HG03139 (cell line): ENCODE data around the gene SOCS4.
"Not testable (repeated sequence)": the region's sequence is repeated elsewhere in the genome, so short reads cannot be mapped to it uniquely, and the experiment has no call there.

Source experiments
- ATAC-seq: cut with Tn5 transposase; IDR thresholded peaks from one replicate; pipeline ENCODE4 v1.9.1; 2021; ENCODE audit not compliant: unreplicated experiment

SOCS4 gene

GRCh38 chr14:55051423-55052268 is 24.6 kb downstream of the SOCS4 start, which contains the start of gene MAPK1IP1L:
TSS of gene MAPK1IP1L (plus strand) at chr14:55051647. CDS start at chr14:55061684, 10,037 bp downstream.
- ATAC-seq, result peak; percentile 83

- peak; percentile 7 for ATAC-seq
Observed at GRCh38 chr14:55052269-55052930, 25.4 kb downstream of the SOCS4 start.

GRCh38 chr14:55053018-55053417 is 26.0 kb downstream of the SOCS4 start:
- ATAC-seq, result no peak

GRCh38 chr14:55053500-55053899 is 26.5 kb downstream of the SOCS4 start:
- ATAC-seq, result no peak

- ATAC-seq, result no peak
Observed at GRCh38 chr14:55054098-55054497, 27.1 kb downstream of the SOCS4 start.

GRCh38 chr14:55057919-55058318 is 30.9 kb downstream of the SOCS4 start:
- ATAC-seq, result no peak

- no peak for ATAC-seq
Observed at GRCh38 chr14:55059333-55059732, 32.3 kb downstream of the SOCS4 start.

GRCh38 chr14:55062517-55063351 is 35.7 kb downstream of the SOCS4 start:
- ATAC-seq, result no peak

- ATAC-seq, result not testable (repeated sequence)
Observed at GRCh38 chr14:55064896-55065295, 37.9 kb downstream of the SOCS4 start.

- ATAC-seq, result no peak
Observed at GRCh38 chr14:55065411-55065810, 38.4 kb downstream of the SOCS4 start.

GRCh38 chr14:55066223-55066622 is 39.2 kb downstream of the SOCS4 start:
- no peak for ATAC-seq

GRCh38 chr14:55070981-55071411 is 44.0 kb downstream of the SOCS4 start:
- ATAC-seq, result no peak

- ATAC-seq, result peak; percentile 39
Observed at GRCh38 chr14:55071870-55072640, 45.0 kb downstream of the SOCS4 start.

- ATAC-seq, result no peak
Observed at GRCh38 chr14:55073856-55074255, 46.8 kb downstream of the SOCS4 start.

- ATAC-seq, result peak; percentile 38
Observed at GRCh38 chr14:55074662-55075061, 47.6 kb downstream of the SOCS4 start.

- no peak for ATAC-seq
Observed at GRCh38 chr14:55075628-55076175, 48.7 kb downstream of the SOCS4 start.

GRCh38 chr14:55077170-55078151 is 50.4 kb downstream of the SOCS4 start:
- no peak for ATAC-seq

GRCh38 chr14:55079961-55080360 is 52.9 kb downstream of the SOCS4 start:
- not testable (repeated sequence) for ATAC-seq
